ENCODE measurements around the gene CGB5. TPM values are rescaled to one million over a fixed set of nuclear protein-coding genes. Genes with fewer than 3 reads are reported as not detected.

Gene CGB5
- total RNA-seq (2022; extraction: Qiagen RNA extraction; ENCODE audit: low read depth) = 0.59 to 2.7 TPM (median 1.2 TPM) in 5 replicates

GRCh38 chr19:49043548-49043947, at the start of gene CGB5:
TSS of gene CGB5 (plus strand) at chr19:49043848. CDS start at chr19:49044210, 362 bp downstream.

GRCh38 chr19:49017041-49017665, 26.5 kb upstream of the CGB5 start, which contains the start of gene LHB:
TSS of gene LHB (minus strand) at chr19:49017091. CDS start at chr19:49017081, 10 bp downstream.

GRCh38 chr19:49024233-49024632, 19.4 kb upstream of the CGB5 start, which contains the start of gene CGB3:
TSS of gene CGB3 (minus strand) at chr19:49024333. CDS start at chr19:49023971, 362 bp downstream.

GRCh38 chr19:49031642-49032301, 11.9 kb upstream of the CGB5 start, which contains the start of gene CGB2:
TSS of gene CGB2 (plus strand) at chr19:49031890. CDS start at chr19:49032096, 206 bp downstream.

GRCh38 chr19:49036815-49037214, 6.8 kb upstream of the CGB5 start, which contains the start of gene CGB1:
TSS of gene CGB1 (minus strand) at chr19:49036895. CDS start at chr19:49036711, 184 bp downstream.

GRCh38 chr19:49049011-49049410, 5.4 kb downstream of the CGB5 start, which contains the start of gene CGB8:
TSS of gene CGB8 (minus strand) at chr19:49049111. CDS start at chr19:49048739, 372 bp downstream.

GRCh38 chr19:49057636-49058234, 14.1 kb downstream of the CGB5 start, which contains the start of gene CGB7:
TSS of gene CGB7 (minus strand) at chr19:49057749. CDS start at chr19:49055375, 2,374 bp downstream.

GRCh38 chr19:49064768-49065611, 21.3 kb downstream of the CGB5 start, which contains the start of gene NTF4:
TSS of gene NTF4 (minus strand) at chr19:49064818. CDS start at chr19:49061997, 2,821 bp downstream.

GRCh38 chr19:49085020-49085867, 41.6 kb downstream of the CGB5 start, which contains the start of gene SNRNP70:
TSS of gene SNRNP70 (plus strand) at chr19:49085451. CDS start at chr19:49086415, 964 bp downstream.

Other genes starting within 250 kb of the CGB5 start
- gene BCAT2, start 232.8 kb upstream of the CGB5 start, total RNA-seq (2022; extraction: Qiagen RNA extraction; ENCODE audit: low read depth) = 50.8 to 62.8 TPM (median 58.1 TPM) in 5 replicates
- 12.3 to 16.2 TPM (median 13.0 TPM) in 5 replicates for gene HSD17B14, start 207.4 kb upstream of the CGB5 start, total RNA-seq (2022; extraction: Qiagen RNA extraction; ENCODE audit: low read depth)
- gene PLEKHA4, start 175.2 kb upstream of the CGB5 start, total RNA-seq (2022; extraction: Qiagen RNA extraction; ENCODE audit: low read depth) = 1.1 to 2.2 TPM (median 1.5 TPM) in 5 replicates
- 84.1 to 116 TPM (median 94.2 TPM) in 5 replicates for gene PPP1R15A, start 171.4 kb upstream of the CGB5 start, total RNA-seq (2022; extraction: Qiagen RNA extraction; ENCODE audit: low read depth)
- not detected in 5 replicates for gene TULP2, start 145.1 kb upstream of the CGB5 start, total RNA-seq (2022; extraction: Qiagen RNA extraction; ENCODE audit: low read depth)
- 193 to 220 TPM (median 200 TPM) in 5 replicates for gene NUCB1, start 143.5 kb upstream of the CGB5 start, total RNA-seq (2022; extraction: Qiagen RNA extraction; ENCODE audit: low read depth)
- 1.2 to 2.7 TPM (median 1.7 TPM) in 5 replicates for gene DHDH, start 110.1 kb upstream of the CGB5 start, total RNA-seq (2022; extraction: Qiagen RNA extraction; ENCODE audit: low read depth)
- gene BAX, start 89.0 kb upstream of the CGB5 start, total RNA-seq (2022; extraction: Qiagen RNA extraction; ENCODE audit: low read depth) = 267 to 409 TPM (median 344 TPM) in 5 replicates
- gene FTL, start 78.5 kb upstream of the CGB5 start, total RNA-seq (2022; extraction: Qiagen RNA extraction; ENCODE audit: low read depth) = 16,193 to 24,145 TPM (median 18,864 TPM) in 5 replicates
- gene GYS1, start 50.5 kb upstream of the CGB5 start, total RNA-seq (2022; extraction: Qiagen RNA extraction; ENCODE audit: low read depth) = 16.8 to 21.1 TPM (median 19.5 TPM) in 5 replicates
- 214 to 245 TPM (median 232 TPM) in 5 replicates for gene RUVBL2, start 50.0 kb upstream of the CGB5 start, total RNA-seq (2022; extraction: Qiagen RNA extraction; ENCODE audit: low read depth)
- not detected in 5 replicates for gene LHB, start 26.8 kb upstream of the CGB5 start, total RNA-seq (2022; extraction: Qiagen RNA extraction; ENCODE audit: low read depth)
- gene CGB3, start 19.5 kb upstream of the CGB5 start, total RNA-seq (2022; extraction: Qiagen RNA extraction; ENCODE audit: low read depth) = 0.38 TPM in 1 of 5 replicates, not detected in the others
- gene CGB2, start 12.0 kb upstream of the CGB5 start, total RNA-seq (2022; extraction: Qiagen RNA extraction; ENCODE audit: low read depth) = 0.26 to 0.34 TPM (median 0.26 TPM) in 3 of 5 replicates, not detected in the others
- gene CGB1, start 7.0 kb upstream of the CGB5 start, total RNA-seq (2022; extraction: Qiagen RNA extraction; ENCODE audit: low read depth) = 0.21 TPM in 1 of 5 replicates, not detected in the others
- gene CGB8, start 5.3 kb downstream of the CGB5 start, total RNA-seq (2022; extraction: Qiagen RNA extraction; ENCODE audit: low read depth) = 1.9 to 3.4 TPM (median 2.0 TPM) in 5 replicates
- gene CGB7, start 13.9 kb downstream of the CGB5 start, total RNA-seq (2022; extraction: Qiagen RNA extraction; ENCODE audit: low read depth) = 0.21 to 0.97 TPM (median 0.55 TPM) in 4 of 5 replicates, not detected in the other
- 0.42 to 0.61 TPM (median 0.54 TPM) in 5 replicates for gene NTF4, start 21.0 kb downstream of the CGB5 start, total RNA-seq (2022; extraction: Qiagen RNA extraction; ENCODE audit: low read depth)
- gene KCNA7, start 28.9 kb downstream of the CGB5 start, total RNA-seq (2022; extraction: Qiagen RNA extraction; ENCODE audit: low read depth) = not detected in 5 replicates
- 302 to 324 TPM (median 319 TPM) in 5 replicates for gene SNRNP70, start 41.6 kb downstream of the CGB5 start, total RNA-seq (2022; extraction: Qiagen RNA extraction; ENCODE audit: low read depth)
- 5.7 to 7.1 TPM (median 6.7 TPM) in 5 replicates for gene LIN7B, start 70.5 kb downstream of the CGB5 start, total RNA-seq (2022; extraction: Qiagen RNA extraction; ENCODE audit: low read depth)
- 1.5 to 2.5 TPM (median 1.6 TPM) in 5 replicates for gene C19orf73, start 75.3 kb downstream of the CGB5 start, total RNA-seq (2022; extraction: Qiagen RNA extraction; ENCODE audit: low read depth)
- gene PPFIA3, start 75.7 kb downstream of the CGB5 start, total RNA-seq (2022; extraction: Qiagen RNA extraction; ENCODE audit: low read depth) = 4.5 to 8.8 TPM (median 8.1 TPM) in 5 replicates
- gene HRC, start 111.5 kb downstream of the CGB5 start, total RNA-seq (2022; extraction: Qiagen RNA extraction; ENCODE audit: low read depth) = 0.06 TPM in 2 of 5 replicates, not detected in the others
- gene TRPM4, start 113.9 kb downstream of the CGB5 start, total RNA-seq (2022; extraction: Qiagen RNA extraction; ENCODE audit: low read depth) = 6.9 to 10.2 TPM (median 8.4 TPM) in 5 replicates